HG03025 (cell line): ENCODE measurements around the gene FN3K.
"Not testable (repeated sequence)": the region's sequence is repeated elsewhere in the genome, so short reads cannot be mapped to it uniquely, and the experiment has no call there.

Experiments
- ATAC-seq: cut with Tn5 transposase; IDR thresholded peaks from one replicate; pipeline ENCODE4 v1.9.1; 2021; ENCODE audit warnings: mild to moderate bottlenecking, moderate library complexity; ENCODE audit not compliant: unreplicated experiment, low FRiP score

Gene FN3K

GRCh38 chr17:82767041-82767754, 31.8 kb downstream of the FN3K start:
- ATAC-seq = no peak

GRCh38 chr17:82769041-82769440, 33.6 kb downstream of the FN3K start:
- no peak for ATAC-seq

GRCh38 chr17:82772026-82772425, 36.6 kb downstream of the FN3K start:
- no peak for ATAC-seq

GRCh38 chr17:82774456-82774855, 39.0 kb downstream of the FN3K start:
- not testable (repeated sequence) for ATAC-seq

- ATAC-seq = no peak
Measured at GRCh38 chr17:82775001-82775823, 39.8 kb downstream of the FN3K start.

- ATAC-seq = no peak
Measured at GRCh38 chr17:82776454-82776853, 41.0 kb downstream of the FN3K start.

GRCh38 chr17:82777778-82778375, 42.5 kb downstream of the FN3K start:
- ATAC-seq = not testable (repeated sequence)

GRCh38 chr17:82779541-82779940, 44.1 kb downstream of the FN3K start:
- ATAC-seq = no peak

- no peak for ATAC-seq
Measured at GRCh38 chr17:82780195-82780594, 44.8 kb downstream of the FN3K start.

GRCh38 chr17:82780971-82781893, 45.8 kb downstream of the FN3K start:
- ATAC-seq = no peak

GRCh38 chr17:82781894-82782274, 46.5 kb downstream of the FN3K start:
- ATAC-seq = no peak

GRCh38 chr17:82782657-82783207, 47.3 kb downstream of the FN3K start:
- ATAC-seq = no peak

- ATAC-seq = no peak
Measured at GRCh38 chr17:82783498-82783897, 48.1 kb downstream of the FN3K start.

GRCh38 chr17:82785581-82785980, 50.2 kb downstream of the FN3K start:
- ATAC-seq = not testable (repeated sequence)

GRCh38 chr17:82786427-82786826, 51.0 kb downstream of the FN3K start:
- ATAC-seq = no peak

- no peak for ATAC-seq
Measured at GRCh38 chr17:82787081-82787848, 51.9 kb downstream of the FN3K start.

GRCh38 chr17:82788206-82789001, 53.0 kb downstream of the FN3K start:
- no peak for ATAC-seq

GRCh38 chr17:82789051-82789592, 53.7 kb downstream of the FN3K start:
- ATAC-seq = no peak
